ENCODE results near the gene QRICH2. TPM values are rescaled to one million over a fixed set of nuclear protein-coding genes. Genes with fewer than 3 reads are reported as not detected.
"Not testable (repeated sequence)": the region's sequence is repeated elsewhere in the genome, so short reads cannot be mapped to it uniquely, and the experiment has no call there.

QRICH2 gene
- total RNA-seq, 1 donor from 2014 or later, result 15.0 TPM

DNA sequence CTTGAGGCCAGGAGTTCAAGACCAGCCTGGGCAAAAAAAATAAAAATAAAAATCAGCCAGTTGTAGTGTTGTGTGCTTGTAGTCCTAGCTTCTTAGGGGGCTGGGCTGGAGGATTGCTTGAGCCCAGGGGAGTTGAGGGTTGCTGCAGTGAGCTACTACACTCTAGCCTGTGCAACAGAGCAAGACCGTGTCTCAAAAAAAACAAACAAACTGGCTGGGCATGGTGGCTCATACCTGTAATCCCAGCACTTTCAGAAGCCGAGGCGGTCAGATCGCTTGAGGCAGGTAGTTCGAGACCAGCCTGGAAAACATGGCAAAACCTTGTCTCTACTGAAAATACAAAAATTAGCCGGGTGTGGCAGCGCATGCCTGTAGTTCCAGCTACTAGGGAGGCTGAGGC lies 47.9 kb downstream of the QRICH2 start:
- Mint-ChIP-seq H3K27ac (ENCODE audit: unreplicated experiment) (no peak overlapping the region), H3K9me3 (ENCODE audit: unreplicated experiment) (no peaks in the 10 kb centered on the region), H3K36me3 (ENCODE audit: low read depth, unreplicated experiment) (no peaks in the 10 kb centered on the region), H3K4me3 (ENCODE audit: unreplicated experiment) (no peak overlapping the region), H3K4me1 (ENCODE audit: unreplicated experiment) (peaks cover 46% of the 10 kb centered on the region), H3K27me3 (ENCODE audit: unreplicated experiment) (peaks cover 8% of the 10 kb centered on the region)
- TF ChIP-seq, protein P1, sequence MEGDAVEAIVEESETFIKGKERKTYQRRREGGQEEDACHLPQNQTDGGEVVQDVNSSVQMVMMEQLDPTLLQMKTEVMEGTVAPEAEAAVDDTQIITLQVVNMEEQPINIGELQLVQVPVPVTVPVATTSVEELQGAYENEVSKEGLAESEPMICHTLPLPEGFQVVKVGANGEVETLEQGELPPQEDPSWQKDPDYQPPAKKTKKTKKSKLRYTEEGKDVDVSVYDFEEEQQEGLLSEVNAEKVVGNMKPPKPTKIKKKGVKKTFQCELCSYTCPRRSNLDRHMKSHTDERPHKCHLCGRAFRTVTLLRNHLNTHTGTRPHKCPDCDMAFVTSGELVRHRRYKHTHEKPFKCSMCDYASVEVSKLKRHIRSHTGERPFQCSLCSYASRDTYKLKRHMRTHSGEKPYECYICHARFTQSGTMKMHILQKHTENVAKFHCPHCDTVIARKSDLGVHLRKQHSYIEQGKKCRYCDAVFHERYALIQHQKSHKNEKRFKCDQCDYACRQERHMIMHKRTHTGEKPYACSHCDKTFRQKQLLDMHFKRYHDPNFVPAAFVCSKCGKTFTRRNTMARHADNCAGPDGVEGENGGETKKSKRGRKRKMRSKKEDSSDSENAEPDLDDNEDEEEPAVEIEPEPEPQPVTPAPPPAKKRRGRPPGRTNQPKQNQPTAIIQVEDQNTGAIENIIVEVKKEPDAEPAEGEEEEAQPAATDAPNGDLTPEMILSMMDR (IDR thresholded peaks at IDR 0.05; ENCODE audit: unreplicated experiment), result no peak
- DNase-seq (ENCODE audit: low spot score), result no peak

DNA sequence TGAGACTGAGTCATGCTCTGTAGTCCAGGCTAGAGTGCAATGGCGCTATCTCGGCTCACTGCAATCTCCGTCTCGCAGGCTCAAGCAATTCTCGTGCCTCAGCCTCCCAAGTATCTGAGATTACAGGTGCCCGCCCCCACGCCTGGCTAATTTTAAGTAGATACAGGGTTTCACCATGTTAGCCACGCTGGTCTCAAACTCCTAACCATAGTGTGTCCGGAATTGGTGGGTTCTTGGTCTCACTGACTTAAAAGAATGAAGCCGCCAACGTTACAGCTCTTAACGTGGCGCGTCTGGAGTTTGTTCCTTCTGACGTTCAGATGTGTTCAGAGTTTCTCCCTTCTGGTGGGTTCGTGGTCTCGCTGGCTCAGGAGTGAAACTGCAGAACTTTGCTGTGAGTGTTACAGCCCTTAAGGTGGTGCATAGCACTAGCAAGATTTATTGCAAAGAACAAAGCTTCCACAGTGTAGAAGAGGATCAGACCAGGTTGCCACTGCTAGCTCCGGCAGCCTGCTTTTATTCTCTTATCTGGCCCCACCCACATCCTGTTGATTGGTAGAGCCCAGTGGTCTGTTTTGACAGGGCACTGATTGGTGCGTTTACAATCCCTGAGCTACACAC lies 51.5 kb downstream of the QRICH2 start:
- not testable (repeated sequence) for H3K27ac Mint-ChIP-seq (ENCODE audit: unreplicated experiment)

DNA sequence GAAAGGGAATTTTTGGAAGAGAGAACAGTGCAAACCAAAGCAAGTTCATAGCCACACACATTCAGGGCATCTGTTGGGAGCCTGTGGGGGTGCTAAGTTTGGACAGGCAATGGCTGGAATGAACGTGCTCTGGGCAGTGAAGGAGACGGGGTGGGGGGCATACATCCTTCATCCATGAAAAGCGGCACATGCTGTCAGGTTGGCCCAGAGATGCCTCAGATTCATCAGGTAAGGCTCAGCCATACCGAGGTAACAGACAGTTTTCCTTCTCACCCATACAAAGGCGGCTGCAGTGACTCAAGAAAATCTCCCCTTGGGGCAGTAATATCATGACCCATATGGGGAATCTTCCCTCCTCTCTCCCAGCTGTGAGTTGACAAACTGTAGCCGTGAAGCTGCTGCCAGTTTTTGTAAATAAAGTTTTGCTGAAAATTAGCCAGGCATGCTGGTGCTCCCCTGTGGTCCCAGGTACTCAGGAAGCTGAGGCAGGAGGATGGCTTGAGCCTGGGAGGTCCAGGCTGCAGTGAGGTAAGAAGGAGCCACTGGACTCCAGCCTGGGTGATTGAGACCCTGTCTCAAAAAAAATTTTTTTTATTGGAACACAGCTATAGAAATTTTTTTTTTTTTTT lies 52.2 kb downstream of the QRICH2 start:
- Mint-ChIP-seq H3K4me3 (ENCODE audit: unreplicated experiment) (no peak overlapping the region), H3K27ac (ENCODE audit: unreplicated experiment) (no peak overlapping the region), H3K4me1 (ENCODE audit: unreplicated experiment) (peaks cover 33% of the 10 kb centered on the region), H3K36me3 (ENCODE audit: low read depth, unreplicated experiment) (no peaks in the 10 kb centered on the region), H3K27me3 (ENCODE audit: unreplicated experiment) (peaks cover 4% of the 10 kb centered on the region), H3K9me3 (ENCODE audit: unreplicated experiment) (no peaks in the 10 kb centered on the region)
- TF ChIP-seq, protein P1 (IDR thresholded peaks at IDR 0.05; ENCODE audit: unreplicated experiment), result no peak
- no peak for DNase-seq (ENCODE audit: low spot score)

More for the DNA sequence above, 51.5 kb downstream of the QRICH2 start:
- not testable (repeated sequence) for H3K9me3 Mint-ChIP-seq (ENCODE audit: unreplicated experiment); H3K36me3 Mint-ChIP-seq (ENCODE audit: low read depth, unreplicated experiment); H3K4me3 Mint-ChIP-seq (ENCODE audit: unreplicated experiment); H3K27me3 Mint-ChIP-seq (ENCODE audit: unreplicated experiment); DNase-seq (ENCODE audit: low spot score)
- peaks cover 35% of the 10 kb centered on the region for H3K4me1 Mint-ChIP-seq (ENCODE audit: unreplicated experiment)

DNA sequence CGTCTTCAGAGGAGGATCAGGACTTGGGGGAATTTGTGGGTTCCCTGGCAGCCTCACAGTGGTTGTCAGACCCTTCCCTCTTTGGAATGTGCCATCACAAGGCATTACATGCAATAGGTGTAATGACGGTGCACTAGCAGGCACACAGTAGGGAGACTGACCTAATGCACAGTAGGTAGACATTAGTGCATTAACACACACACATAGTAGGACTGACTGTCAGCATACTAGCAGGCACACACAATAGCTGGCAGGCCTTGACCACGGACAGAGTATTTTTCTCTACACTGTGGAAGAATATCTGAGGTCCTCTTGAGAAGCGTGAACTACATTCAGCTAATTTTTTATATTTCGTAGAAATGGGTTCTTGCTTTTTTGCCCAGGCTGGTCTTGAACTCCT lies 53.8 kb downstream of the QRICH2 start:
- H3K9me3 Mint-ChIP-seq (ENCODE audit: unreplicated experiment), result no peaks in the 10 kb centered on the region
- H3K27me3 Mint-ChIP-seq (ENCODE audit: unreplicated experiment), result peaks cover 4% of the 10 kb centered on the region
- H3K36me3 Mint-ChIP-seq (ENCODE audit: low read depth, unreplicated experiment), result no peaks in the 10 kb centered on the region
- H3K27ac Mint-ChIP-seq (ENCODE audit: unreplicated experiment), result no peak overlapping the region
- peaks cover 25% of the 10 kb centered on the region for H3K4me1 Mint-ChIP-seq (ENCODE audit: unreplicated experiment)
- TF ChIP-seq, protein P1 (IDR thresholded peaks at IDR 0.05; ENCODE audit: unreplicated experiment), result no peak
- no peak for DNase-seq (ENCODE audit: low spot score)
- no peak overlapping the region for H3K4me3 Mint-ChIP-seq (ENCODE audit: unreplicated experiment)

DNA sequence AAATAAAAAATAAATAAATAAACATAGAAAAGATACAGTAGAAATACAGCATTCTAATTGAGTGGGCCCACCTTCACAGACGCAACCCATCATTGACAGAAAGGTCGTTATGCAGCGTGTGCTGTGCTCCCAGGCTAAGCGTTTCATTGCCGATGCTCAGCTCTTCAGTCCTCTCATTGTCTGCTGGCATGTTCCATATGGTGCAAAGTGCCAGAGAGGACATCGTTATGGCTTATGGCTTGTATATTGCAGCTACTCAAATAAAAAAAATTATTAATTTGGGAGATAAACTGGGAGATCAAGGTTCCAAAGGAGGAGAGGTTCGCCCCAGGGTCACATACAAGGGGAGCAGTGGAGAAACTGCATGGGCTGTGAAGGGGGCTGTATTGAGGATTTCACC lies 54.2 kb downstream of the QRICH2 start:
- Mint-ChIP-seq H3K36me3 (ENCODE audit: low read depth, unreplicated experiment) (no peaks in the 10 kb centered on the region), H3K9me3 (ENCODE audit: unreplicated experiment) (no peaks in the 10 kb centered on the region), H3K4me1 (ENCODE audit: unreplicated experiment) (peaks cover 24% of the 10 kb centered on the region), H3K27ac (ENCODE audit: unreplicated experiment) (no peak overlapping the region), H3K27me3 (ENCODE audit: unreplicated experiment) (peaks cover 4% of the 10 kb centered on the region), H3K4me3 (ENCODE audit: unreplicated experiment) (no peak overlapping the region)
- TF ChIP-seq, protein P1 (IDR thresholded peaks at IDR 0.05; ENCODE audit: unreplicated experiment), result no peak
- no peak for DNase-seq (ENCODE audit: low spot score)

DNA sequence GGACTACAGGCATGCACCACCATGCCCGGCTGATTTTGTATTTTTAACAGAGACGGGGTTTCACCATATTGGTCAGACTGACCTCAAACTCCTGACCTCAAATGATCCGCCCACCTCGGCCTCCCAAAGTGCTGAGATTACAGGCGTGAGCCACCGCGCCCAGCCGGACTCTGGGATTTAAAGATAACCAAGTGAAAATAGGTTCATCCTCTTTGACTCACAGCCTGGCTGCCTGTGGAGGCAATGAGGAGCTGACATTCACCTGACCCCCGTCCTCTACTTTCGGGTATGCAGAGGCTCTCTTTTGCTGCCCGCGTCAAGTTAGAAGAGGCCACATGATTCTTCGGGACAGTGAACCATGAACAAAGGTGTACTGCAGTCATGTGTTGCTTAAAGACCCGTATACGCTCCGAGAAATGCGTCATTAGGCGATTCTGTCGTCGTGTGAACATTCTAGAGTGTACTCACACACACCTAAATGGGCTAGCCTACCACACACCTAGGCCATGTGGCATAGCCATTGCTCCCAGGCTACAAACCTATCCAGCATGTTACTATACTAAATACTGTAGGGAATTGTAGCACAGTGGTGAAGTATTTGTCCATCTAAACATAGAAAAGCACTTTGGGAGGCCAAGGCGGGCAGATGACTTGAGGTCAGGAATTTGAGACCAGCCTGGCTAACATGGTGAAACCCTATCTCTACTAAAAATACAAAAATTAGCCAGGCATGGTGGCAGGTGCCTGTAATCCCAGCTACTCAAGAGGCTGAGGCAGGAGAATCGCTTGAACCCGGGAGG lies 54.9 kb downstream of the QRICH2 start:
- H3K9me3 Mint-ChIP-seq (ENCODE audit: unreplicated experiment); DNase-seq (ENCODE audit: low spot score); H3K27me3 Mint-ChIP-seq (ENCODE audit: unreplicated experiment); H3K36me3 Mint-ChIP-seq (ENCODE audit: low read depth, unreplicated experiment); H3K4me3 Mint-ChIP-seq (ENCODE audit: unreplicated experiment): not testable (repeated sequence)
- H3K4me1 Mint-ChIP-seq (ENCODE audit: unreplicated experiment), result peaks cover 24% of the 10 kb centered on the region
- peak overlapping the region; percentile 31 for H3K27ac Mint-ChIP-seq (ENCODE audit: unreplicated experiment)
